ENCODE results near the gene BRCA2.

Gene BRCA2

GRCh38 chr13:32423592-32423991 is 108.3 kb downstream of the BRCA2 start:
- no peak for DNase-seq (ENCODE audit: low read depth)
- TF ChIP-seq CTCF (IDR thresholded peaks at IDR 0.05; ENCODE audit: control insufficient read depth, insufficient read depth, low read depth, low read length, missing control alignments): no peak

GRCh38 chr13:32425158-32425557 is 109.8 kb downstream of the BRCA2 start:
- DNase-seq (ENCODE audit: low read depth): no peak
- no peak overlapping the region for H3K4me3 ChIP-seq (ENCODE audit: control insufficient read depth, low read depth, low read length)
- no peak for TF ChIP-seq CTCF (IDR thresholded peaks at IDR 0.05; ENCODE audit: control insufficient read depth, insufficient read depth, low read depth, low read length, missing control alignments)

More at GRCh38 chr13:32423592-32423991, 108.3 kb downstream of the BRCA2 start:
- no peak overlapping the region for H3K4me3 ChIP-seq (ENCODE audit: control insufficient read depth, low read depth, low read length)

GRCh38 chr13:32426191-32426989 is 111.1 kb downstream of the BRCA2 start:
- H3K4me3 ChIP-seq (ENCODE audit: control insufficient read depth, low read depth, low read length): peak overlapping the region; percentile 61
- DNase-seq (ENCODE audit: low read depth): no peak
- TF ChIP-seq CTCF (IDR thresholded peaks at IDR 0.05; ENCODE audit: control insufficient read depth, insufficient read depth, low read depth, low read length, missing control alignments): no peak

- peak overlapping the region; percentile 61 for H3K4me3 ChIP-seq (ENCODE audit: control insufficient read depth, low read depth, low read length)
- no peak for TF ChIP-seq CTCF (IDR thresholded peaks at IDR 0.05; ENCODE audit: control insufficient read depth, insufficient read depth, low read depth, low read length, missing control alignments)
- no peak for DNase-seq (ENCODE audit: low read depth)
Observed at GRCh38 chr13:32426990-32427851, 111.9 kb downstream of the BRCA2 start.

GRCh38 chr13:32427852-32428580 is 112.7 kb downstream of the BRCA2 start, which contains the start of gene N4BP2L1:
Gene N4BP2L1, minus strand, starts transcription at chr13:32428130. Its CDS starts 48 bp downstream, at chr13:32428082.
- DNase-seq (ENCODE audit: low read depth): no peak
- no peak for TF ChIP-seq CTCF (IDR thresholded peaks at IDR 0.05; ENCODE audit: control insufficient read depth, insufficient read depth, low read depth, low read length, missing control alignments)
- peak within 1 kb of the TSS; percentile 61 for H3K4me3 ChIP-seq (ENCODE audit: control insufficient read depth, low read depth, low read length)
